ENCODE measurements around the gene FAM32A. TPM values are rescaled to one million over a fixed set of nuclear protein-coding genes. Genes with fewer than 3 reads are reported as not detected.

FAM32A gene
- total and polyA plus RNA-seq, 3 donors from 2014 or later = 62.0 to 87.0 (median 71.2) TPM

DNA sequence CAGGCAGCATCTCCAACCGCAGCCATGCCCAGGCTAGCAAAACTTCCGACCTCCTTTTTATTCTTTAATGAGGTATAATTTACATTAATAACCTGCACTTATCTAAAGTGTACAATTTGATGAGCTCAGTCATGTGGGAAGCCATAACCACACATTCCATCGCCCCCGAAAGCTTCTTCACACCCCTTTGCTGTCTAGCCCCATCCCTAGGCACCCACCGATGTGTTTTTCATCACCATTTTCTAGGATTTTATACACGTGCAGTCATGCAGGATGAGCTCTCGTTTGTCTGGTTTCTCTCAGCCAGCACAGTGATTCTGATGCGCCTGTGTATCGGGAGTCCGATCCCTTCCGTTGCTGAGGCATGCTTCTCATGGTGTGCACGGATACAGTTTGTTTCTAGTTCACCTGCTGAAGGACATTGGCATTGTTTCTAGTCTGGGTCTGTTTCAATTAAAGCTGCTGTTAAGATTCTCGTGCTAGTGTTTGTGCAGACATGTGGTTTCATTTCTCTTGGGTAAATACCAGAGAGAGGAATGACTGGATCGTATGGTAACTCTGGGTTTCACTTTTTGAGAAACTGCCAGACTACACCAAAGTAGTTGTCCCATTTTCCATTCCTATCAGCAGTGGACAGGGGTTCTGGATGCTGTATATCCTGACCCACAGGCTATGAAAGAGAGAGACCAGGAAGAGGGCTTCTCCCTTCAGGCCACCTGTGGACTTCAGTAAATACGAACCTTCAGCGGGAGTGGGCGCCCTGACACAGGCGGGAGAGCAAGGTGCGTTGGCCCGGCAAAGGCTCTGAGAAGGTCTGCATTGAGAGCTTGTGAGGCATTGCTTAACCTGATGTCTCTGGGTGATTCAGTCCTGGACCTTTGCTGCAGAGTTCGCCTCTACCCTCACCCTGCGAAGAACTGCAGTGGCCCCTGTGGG is 17.4 kb downstream of the FAM32A start:
- Histone ChIP-seq H3K4me1 (peaks cover 16% of the 10 kb centered on the region), H3K36me3 (ENCODE audit: low read depth, missing control alignments) (no peaks in the 10 kb centered on the region), H3K9me3 (no peaks in the 10 kb centered on the region), H3K27ac (no peak overlapping the region), H3K27me3 (no peaks in the 10 kb centered on the region), H3K4me3 (no peak overlapping the region)
- 86 to 87% methylated on average over 20 to 22 of the region's 22 CpGs for WGBS, 2 donors
- intact Hi-C loops (cut with DNase I; ENCODE audit: low total_unique reads) = no loop called here
- no peak for DNase-seq
- no peak for TF ChIP-seq POLR2A (IDR thresholded peaks at IDR 0.05)
- TF ChIP-seq, protein P1, sequence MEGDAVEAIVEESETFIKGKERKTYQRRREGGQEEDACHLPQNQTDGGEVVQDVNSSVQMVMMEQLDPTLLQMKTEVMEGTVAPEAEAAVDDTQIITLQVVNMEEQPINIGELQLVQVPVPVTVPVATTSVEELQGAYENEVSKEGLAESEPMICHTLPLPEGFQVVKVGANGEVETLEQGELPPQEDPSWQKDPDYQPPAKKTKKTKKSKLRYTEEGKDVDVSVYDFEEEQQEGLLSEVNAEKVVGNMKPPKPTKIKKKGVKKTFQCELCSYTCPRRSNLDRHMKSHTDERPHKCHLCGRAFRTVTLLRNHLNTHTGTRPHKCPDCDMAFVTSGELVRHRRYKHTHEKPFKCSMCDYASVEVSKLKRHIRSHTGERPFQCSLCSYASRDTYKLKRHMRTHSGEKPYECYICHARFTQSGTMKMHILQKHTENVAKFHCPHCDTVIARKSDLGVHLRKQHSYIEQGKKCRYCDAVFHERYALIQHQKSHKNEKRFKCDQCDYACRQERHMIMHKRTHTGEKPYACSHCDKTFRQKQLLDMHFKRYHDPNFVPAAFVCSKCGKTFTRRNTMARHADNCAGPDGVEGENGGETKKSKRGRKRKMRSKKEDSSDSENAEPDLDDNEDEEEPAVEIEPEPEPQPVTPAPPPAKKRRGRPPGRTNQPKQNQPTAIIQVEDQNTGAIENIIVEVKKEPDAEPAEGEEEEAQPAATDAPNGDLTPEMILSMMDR (IDR thresholded peaks at IDR 0.05) = no peak

DNA sequence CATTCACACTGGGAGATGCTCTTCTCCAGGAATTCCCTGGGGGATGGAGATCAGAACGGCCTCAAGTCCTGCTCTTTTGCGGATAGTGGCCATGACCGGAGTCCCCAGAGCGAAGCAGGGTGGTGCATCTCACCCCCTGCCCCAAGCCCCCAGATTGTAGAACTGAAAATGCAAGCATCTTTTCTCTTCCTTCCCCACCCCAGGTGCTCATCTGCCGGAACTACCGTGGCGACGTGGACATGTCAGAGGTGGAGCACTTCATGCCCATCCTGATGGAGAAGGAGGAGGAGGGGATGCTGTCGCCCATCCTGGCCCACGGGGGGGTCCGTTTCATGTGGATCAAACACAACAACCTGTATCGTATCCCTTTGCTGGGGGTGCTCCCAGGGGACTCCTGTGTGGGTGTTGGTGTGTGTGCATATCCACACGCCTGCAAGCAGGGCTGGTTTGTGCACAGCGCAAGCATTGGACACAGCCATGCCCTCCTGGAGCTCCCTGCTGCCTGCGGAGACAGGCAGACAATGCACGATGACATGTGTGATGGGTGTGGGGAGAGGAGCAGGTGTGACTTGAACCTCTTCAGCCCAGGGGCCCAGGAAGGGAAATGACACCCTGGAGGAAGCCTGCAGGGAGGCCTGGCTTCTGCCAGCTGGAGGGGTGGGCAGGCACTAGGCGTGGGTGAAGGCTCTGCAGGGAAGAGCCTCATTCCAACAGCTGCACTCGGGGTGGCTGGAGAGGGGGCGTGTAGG is 18.2 kb downstream of the FAM32A start:
- no peak overlapping the region for H3K4me3 ChIP-seq

DNA sequence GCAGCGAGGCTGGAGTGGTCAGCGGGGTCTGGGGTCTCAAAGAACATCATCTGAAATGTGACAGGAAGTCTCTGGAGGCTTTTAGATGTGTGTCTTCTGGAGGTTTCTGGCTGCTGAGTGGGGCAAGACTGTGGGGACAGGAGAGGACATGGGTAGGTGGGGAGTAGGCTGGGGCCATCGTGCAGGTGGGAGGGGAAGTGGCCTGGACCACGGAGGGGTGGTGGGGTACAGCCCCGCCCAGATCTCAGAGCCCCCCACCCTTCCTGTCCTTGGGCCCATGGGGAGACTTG is 18.7 kb downstream of the FAM32A start:
- no peaks in the 10 kb centered on the region for H3K9me3 ChIP-seq
- WGBS, 2 donors = 84 to 90% methylated on average over 5 of the region's 5 CpGs
- intact Hi-C loops (cut with DNase I; ENCODE audit: low total_unique reads) = no loop called here
- H3K4me1 ChIP-seq = peaks cover 10% of the 10 kb centered on the region
- no peak overlapping the region for H3K4me3 ChIP-seq
- no peaks in the 10 kb centered on the region for H3K27me3 ChIP-seq
- no peak overlapping the region for H3K27ac ChIP-seq
- no peak for DNase-seq
- TF ChIP-seq, protein P1 (IDR thresholded peaks at IDR 0.05) = no peak
- TF ChIP-seq POLR2A (IDR thresholded peaks at IDR 0.05) = no peak
- no peaks in the 10 kb centered on the region for H3K36me3 ChIP-seq (ENCODE audit: low read depth, missing control alignments)

More for the DNA sequence above, 18.2 kb downstream of the FAM32A start:
- 81 to 90% methylated on average over 13 to 19 of the region's 19 CpGs for WGBS, 2 donors
- intact Hi-C loops (cut with DNase I; ENCODE audit: low total_unique reads) = no loop called here
- no peaks in the 10 kb centered on the region for H3K9me3 ChIP-seq
- H3K36me3 ChIP-seq (ENCODE audit: low read depth, missing control alignments) = no peaks in the 10 kb centered on the region
- no peak overlapping the region for H3K27ac ChIP-seq
- TF ChIP-seq, protein P1 (IDR thresholded peaks at IDR 0.05) = no peak
- no peak for TF ChIP-seq POLR2A (IDR thresholded peaks at IDR 0.05)
- DNase-seq = no peak
- no peaks in the 10 kb centered on the region for H3K27me3 ChIP-seq
- peaks cover 15% of the 10 kb centered on the region for H3K4me1 ChIP-seq

DNA sequence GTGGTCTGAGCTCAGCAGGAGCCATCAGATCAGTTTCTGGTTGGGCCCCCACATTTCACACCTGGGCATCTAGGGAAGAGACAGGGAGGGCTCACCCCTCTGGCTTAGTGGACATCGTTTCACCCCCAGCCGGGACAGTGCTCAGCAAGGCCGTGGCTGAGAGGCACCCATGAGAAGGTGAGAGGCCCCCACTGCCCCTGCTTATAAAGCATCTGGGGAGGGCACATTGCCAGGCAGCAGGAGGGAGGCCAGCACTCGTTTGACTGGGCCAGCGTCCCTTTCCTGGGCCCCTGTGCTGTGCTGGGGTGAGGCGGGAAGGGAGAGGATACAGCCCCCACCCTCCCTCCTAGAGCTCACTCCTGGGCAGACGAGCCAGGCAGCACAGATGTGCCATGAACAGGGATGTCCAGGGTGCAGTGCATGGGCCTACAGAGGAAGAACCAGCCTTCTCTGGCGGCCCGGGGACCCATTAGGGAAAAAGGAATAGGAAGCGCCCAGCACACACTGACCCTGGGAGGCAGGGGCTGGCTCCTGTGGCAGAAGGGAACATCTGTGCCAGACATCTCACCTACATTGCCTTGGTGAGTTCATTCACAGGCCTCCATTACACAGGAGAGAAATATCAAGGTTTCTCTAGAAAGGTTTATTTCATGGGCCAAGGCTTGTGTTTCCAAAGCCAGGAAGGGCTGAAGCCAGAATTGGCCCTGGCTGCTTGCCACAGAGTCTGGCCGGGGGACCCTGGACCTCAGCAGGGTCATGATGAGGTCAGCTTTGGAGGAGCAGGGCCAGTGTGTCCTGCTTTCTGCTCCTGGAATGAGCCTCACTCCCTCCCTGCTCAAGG is 20.2 kb downstream of the FAM32A start:
- Histone ChIP-seq H3K27me3 (no peaks in the 10 kb centered on the region), H3K4me1 (peaks cover 9% of the 10 kb centered on the region), H3K27ac (no peak overlapping the region), H3K36me3 (ENCODE audit: low read depth, missing control alignments) (no peaks in the 10 kb centered on the region), H3K9me3 (no peaks in the 10 kb centered on the region), H3K4me3 (no peak overlapping the region)
- 59 to 64% methylated on average over 7 to 11 of the region's 11 CpGs for WGBS, 2 donors
- intact Hi-C loops (cut with DNase I; ENCODE audit: low total_unique reads) = no loop called here
- TF ChIP-seq, protein P1 (IDR thresholded peaks at IDR 0.05) = no peak
- TF ChIP-seq POLR2A (IDR thresholded peaks at IDR 0.05) = no peak
- peak; percentile 31 for DNase-seq

All from testis (tissue), 3 donors.